ENCODE measurements around the gene TMEM203.

The TMEM203 gene

GRCh38 chr9:137227054-137227852 is 21.8 kb upstream of the TMEM203 start, which contains the start of gene RNF224:
Gene RNF224, plus strand, starts transcription at chr9:137227502. Its CDS starts 834 bp downstream, at chr9:137228336.
- peak; percentile 90 for TF ChIP-seq CTCF (IDR thresholded peaks at IDR 0.05; ENCODE audit: insufficient read depth, low read depth, low read length, missing control alignments)
- peak within 1 kb of the TSS; percentile 46 for H3K4me3 ChIP-seq (ENCODE audit: low read length)
- DNase-seq (ENCODE audit: low read depth): peak; percentile 83

- DNase-seq (ENCODE audit: low read depth): peak; percentile 86
- H3K4me3 ChIP-seq (ENCODE audit: low read length): peak overlapping the region; percentile 46
- TF ChIP-seq CTCF (IDR thresholded peaks at IDR 0.05; ENCODE audit: insufficient read depth, low read depth, low read length, missing control alignments): no peak
Observed at GRCh38 chr9:137226338-137227053, 21.0 kb upstream of the TMEM203 start.

GRCh38 chr9:137225699-137226331 is 20.4 kb upstream of the TMEM203 start:
- peak overlapping the region; percentile 46 for H3K4me3 ChIP-seq (ENCODE audit: low read length)
- TF ChIP-seq CTCF (IDR thresholded peaks at IDR 0.05; ENCODE audit: insufficient read depth, low read depth, low read length, missing control alignments): no peak
- DNase-seq (ENCODE audit: low read depth): peak; percentile 20

- peak; percentile 34 for DNase-seq (ENCODE audit: low read depth)
- no peak for TF ChIP-seq CTCF (IDR thresholded peaks at IDR 0.05; ENCODE audit: insufficient read depth, low read depth, low read length, missing control alignments)
- H3K4me3 ChIP-seq (ENCODE audit: low read length): peak within 1 kb of the TSS; percentile 64
Observed at GRCh38 chr9:137224830-137225694, 19.6 kb upstream of the TMEM203 start, which contains the start of gene CYSRT1. Gene CYSRT1, plus strand, starts transcription at chr9:137225174. Its CDS starts 448 bp downstream, at chr9:137225622.

GRCh38 chr9:137223078-137223970 is 17.9 kb upstream of the TMEM203 start:
- TF ChIP-seq CTCF (IDR thresholded peaks at IDR 0.05; ENCODE audit: insufficient read depth, low read depth, low read length, missing control alignments): no peak
- peak; percentile 98 for DNase-seq (ENCODE audit: low read depth)
- peak overlapping the region; percentile 64 for H3K4me3 ChIP-seq (ENCODE audit: low read length)
